Measurements from ENCODE around the gene CDH23. TPM values are rescaled to one million over a fixed set of nuclear protein-coding genes. Genes with fewer than 3 reads are reported as not detected.

The CDH23 gene
- total and polyA plus RNA-seq, 10 donors, result 2.0 to 19.9 (median 11.0) TPM

- Histone ChIP-seq H3K27me3 (replicated peaks in 1 of 7) (no peaks in the 10 kb centered on the region), H3K27ac (no peak overlapping the region), H3K9me3 (no peaks in the 10 kb centered on the region), H3K36me3 (no peaks in the 10 kb centered on the region), H3K4me1 (peaks cover 0 to 13% (median 0%) of the 10 kb centered on the region in 6 donors), H3K4me3 (no peak overlapping the region)
- 50 to 90% (median 72%) methylated on average over 3 of the region's 3 CpGs for WGBS, 5 donors
- no peak for DNase-seq
- intact Hi-C loops (cut with DNase I; ENCODE audit: low total_unique reads), result no loop called here
- TF ChIP-seq POLR2A (IDR thresholded peaks at IDR 0.05) (no peak), POLR2AphosphoS5 (IDR thresholded peaks at IDR 0.05) (no peak)
- TF ChIP-seq, protein P1, sequence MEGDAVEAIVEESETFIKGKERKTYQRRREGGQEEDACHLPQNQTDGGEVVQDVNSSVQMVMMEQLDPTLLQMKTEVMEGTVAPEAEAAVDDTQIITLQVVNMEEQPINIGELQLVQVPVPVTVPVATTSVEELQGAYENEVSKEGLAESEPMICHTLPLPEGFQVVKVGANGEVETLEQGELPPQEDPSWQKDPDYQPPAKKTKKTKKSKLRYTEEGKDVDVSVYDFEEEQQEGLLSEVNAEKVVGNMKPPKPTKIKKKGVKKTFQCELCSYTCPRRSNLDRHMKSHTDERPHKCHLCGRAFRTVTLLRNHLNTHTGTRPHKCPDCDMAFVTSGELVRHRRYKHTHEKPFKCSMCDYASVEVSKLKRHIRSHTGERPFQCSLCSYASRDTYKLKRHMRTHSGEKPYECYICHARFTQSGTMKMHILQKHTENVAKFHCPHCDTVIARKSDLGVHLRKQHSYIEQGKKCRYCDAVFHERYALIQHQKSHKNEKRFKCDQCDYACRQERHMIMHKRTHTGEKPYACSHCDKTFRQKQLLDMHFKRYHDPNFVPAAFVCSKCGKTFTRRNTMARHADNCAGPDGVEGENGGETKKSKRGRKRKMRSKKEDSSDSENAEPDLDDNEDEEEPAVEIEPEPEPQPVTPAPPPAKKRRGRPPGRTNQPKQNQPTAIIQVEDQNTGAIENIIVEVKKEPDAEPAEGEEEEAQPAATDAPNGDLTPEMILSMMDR (IDR thresholded peaks at IDR 0.05 in 8 of 11, conservative IDR thresholded peaks at IDR 0.05 in 3 of 11), result no peak
These were observed 147.0 kb downstream of the CDH23 start for GRCh38 chr10:71543608-71544170.

DNA sequence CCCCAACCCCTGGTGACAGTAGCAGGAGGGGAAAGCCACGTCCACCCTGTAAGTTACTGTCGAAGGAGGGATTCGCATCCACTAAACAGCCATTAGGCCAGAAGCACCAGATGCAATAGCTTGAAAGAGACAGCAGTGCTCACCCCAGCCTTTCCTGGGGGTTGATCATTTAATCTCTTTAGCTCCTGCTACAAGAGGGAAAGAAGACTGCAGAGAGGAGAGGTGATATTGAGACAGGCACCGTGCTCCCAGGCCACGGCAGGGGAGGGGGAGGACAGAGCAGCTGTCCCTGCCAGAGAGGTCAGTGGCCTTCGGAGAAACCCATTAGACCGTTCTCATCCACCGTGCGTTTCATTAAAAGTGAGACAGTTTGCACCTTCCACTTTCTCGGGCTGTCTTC is 148.3 kb downstream of the CDH23 start:
- intact Hi-C loops (cut with DNase I; ENCODE audit: low total_unique reads), result no loop called here
- peaks cover 0 to 13% (median 0%) of the 10 kb centered on the region in 6 donors for H3K4me1 ChIP-seq
- WGBS, 5 donors, result 88 to 93% (median 91%) methylated on average over 10 of the region's 10 CpGs
- no peak overlapping the region for H3K27ac ChIP-seq
- DNase-seq, result no peak
- H3K27me3 ChIP-seq (replicated peaks in 1 of 7), result no peaks in the 10 kb centered on the region
- no peaks in the 10 kb centered on the region for H3K36me3 ChIP-seq
- TF ChIP-seq POLR2A (IDR thresholded peaks at IDR 0.05), result no peak
- no peak for TF ChIP-seq POLR2AphosphoS5 (IDR thresholded peaks at IDR 0.05)
- TF ChIP-seq, protein P1 (IDR thresholded peaks at IDR 0.05 in 8 of 11, conservative IDR thresholded peaks at IDR 0.05 in 3 of 11), result no peak
- no peaks in the 10 kb centered on the region for H3K9me3 ChIP-seq
- no peak overlapping the region for H3K4me3 ChIP-seq

DNA sequence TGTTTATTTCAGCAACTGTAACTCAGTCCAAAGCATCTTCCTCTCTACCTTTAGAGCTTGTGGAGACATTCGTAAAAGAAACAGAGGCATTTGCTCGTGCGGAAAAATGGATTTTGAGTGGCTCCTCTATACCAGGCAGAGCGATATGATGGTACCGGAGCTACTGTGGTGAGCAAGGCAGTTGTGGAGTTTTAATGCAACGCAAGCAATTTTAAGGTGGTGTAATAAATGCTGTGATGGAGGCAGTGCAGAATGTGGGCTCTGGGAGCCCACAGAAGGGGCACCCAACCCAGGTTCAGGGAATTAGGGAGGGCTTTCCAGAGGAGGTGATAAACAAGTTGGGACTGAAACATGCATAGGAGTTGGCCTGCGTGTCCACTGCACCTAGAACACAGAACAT is 149.5 kb downstream of the CDH23 start:
- intact Hi-C loops (cut with DNase I; ENCODE audit: low total_unique reads), result no loop called here
- 90 to 96% (median 95%) methylated on average over 7 of the region's 7 CpGs for WGBS, 5 donors
- Histone ChIP-seq H3K4me1 (peaks cover 0 to 13% (median 0%) of the 10 kb centered on the region in 6 donors), H3K4me3 (no peak overlapping the region), H3K27ac (no peak overlapping the region), H3K9me3 (no peaks in the 10 kb centered on the region), H3K27me3 (replicated peaks in 1 of 7) (no peaks in the 10 kb centered on the region), H3K36me3 (no peaks in the 10 kb centered on the region)
- TF ChIP-seq, protein P1 (IDR thresholded peaks at IDR 0.05 in 8 of 11, conservative IDR thresholded peaks at IDR 0.05 in 3 of 11), result no peak
- TF ChIP-seq POLR2A (IDR thresholded peaks at IDR 0.05), result no peak
- DNase-seq, result no peak

DNA sequence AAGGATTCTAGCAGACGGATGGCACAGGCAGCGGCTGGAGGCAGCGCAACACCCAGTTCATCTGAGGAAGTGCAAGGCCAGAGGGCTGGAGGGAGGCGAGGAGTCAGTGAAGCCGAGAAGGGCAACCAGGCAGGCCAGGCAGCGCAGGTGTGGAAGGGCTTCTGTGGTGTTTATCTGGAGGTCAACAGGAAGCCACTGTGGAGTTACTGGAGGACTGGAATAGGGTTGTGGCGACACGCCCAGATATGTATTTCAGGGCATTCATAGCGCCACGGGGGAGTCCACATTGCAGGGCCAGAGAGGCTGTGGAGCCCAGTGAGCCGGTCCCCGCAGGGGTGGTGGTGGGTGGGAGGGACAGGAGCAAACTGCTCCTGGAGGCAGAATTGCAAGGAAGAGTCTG is 150.6 kb downstream of the CDH23 start:
- Histone ChIP-seq H3K4me1 (peaks cover 0 to 13% (median 0%) of the 10 kb centered on the region in 6 donors), H3K4me3 (no peak overlapping the region), H3K36me3 (no peaks in the 10 kb centered on the region), H3K9me3 (no peaks in the 10 kb centered on the region), H3K27me3 (replicated peaks in 1 of 7) (no peaks in the 10 kb centered on the region), H3K27ac (peak overlapping the region in 4 of 8 donors; percentile 53 to 68 (median 62))
- no peak for DNase-seq
- intact Hi-C loops (cut with DNase I; ENCODE audit: low total_unique reads), result no loop called here
- WGBS, 5 donors, result 75 to 84% (median 79%) methylated on average over 12 of the region's 12 CpGs
- TF ChIP-seq, protein P1 (IDR thresholded peaks at IDR 0.05 in 8 of 11, conservative IDR thresholded peaks at IDR 0.05 in 3 of 11), result no peak
- TF ChIP-seq POLR2AphosphoS5 (IDR thresholded peaks at IDR 0.05) (no peak), POLR2A (IDR thresholded peaks at IDR 0.05) (no peak)
